HTR-8/SVneo (cell line): ENCODE measurements around the gene SLC39A7.
A peak's percentile ranks its signal among the peaks of the same experiment; 100 is the strongest.

Experiments used
- DNase-seq: peaks from one replicate; pipeline ENCODE4 v3.0.0; 2011; ENCODE audit warnings: low spot score, mixed read lengths; ENCODE audit not compliant: insufficient read length
- FAIRE-seq: peaks from 2 replicates; lab custom pipeline; 2011; peaks lifted over from hg19 to GRCh38; lab: Jason Lieb, UNC

Gene SLC39A7

GRCh38 chr6:33200219-33201146 is at the start of gene SLC39A7, which contains the start of gene RXRB:
Gene SLC39A7, plus strand, starts transcription at chr6:33200867. Its CDS starts 379 bp downstream, at chr6:33201246.
Gene RXRB, minus strand, starts transcription at chr6:33200665. Its CDS starts 189 bp downstream, at chr6:33200476.
- peak; percentile 99 for DNase-seq
- peak; percentile 83 for FAIRE-seq

GRCh38 chr6:33151050-33151449 is 49.6 kb upstream of the SLC39A7 start:
- FAIRE-seq (no peak), DNase-seq (no peak)

- DNase-seq = no peak
- no peak for FAIRE-seq
Observed at GRCh38 chr6:33154349-33154748, 46.3 kb upstream of the SLC39A7 start.

GRCh38 chr6:33156561-33156960 is 44.1 kb upstream of the SLC39A7 start:
- no peak for DNase-seq
- no peak for FAIRE-seq

- FAIRE-seq = no peak
- no peak for DNase-seq
Observed at GRCh38 chr6:33156964-33157363, 43.7 kb upstream of the SLC39A7 start.

GRCh38 chr6:33160096-33160495 is 40.6 kb upstream of the SLC39A7 start:
- DNase-seq (no peak), FAIRE-seq (no peak)

GRCh38 chr6:33160728-33161344 is 39.8 kb upstream of the SLC39A7 start:
- DNase-seq = peak; percentile 82
- FAIRE-seq = peak; percentile 90

GRCh38 chr6:33161354-33162331 is 39.0 kb upstream of the SLC39A7 start:
- peak; percentile 82 for DNase-seq
- peak; percentile 76 for FAIRE-seq

GRCh38 chr6:33163540-33163939 is 37.1 kb upstream of the SLC39A7 start:
- no peak for DNase-seq
- peak; percentile 31 for FAIRE-seq

GRCh38 chr6:33164176-33164575 is 36.5 kb upstream of the SLC39A7 start:
- FAIRE-seq (no peak), DNase-seq (no peak)

GRCh38 chr6:33164665-33165373 is 35.8 kb upstream of the SLC39A7 start:
- FAIRE-seq (no peak), DNase-seq (no peak)

- DNase-seq = no peak
- FAIRE-seq = no peak
Observed at GRCh38 chr6:33165581-33166258, 34.9 kb upstream of the SLC39A7 start.

GRCh38 chr6:33166363-33166762 is 34.3 kb upstream of the SLC39A7 start:
- no peak for DNase-seq
- no peak for FAIRE-seq

GRCh38 chr6:33166811-33167210 is 33.9 kb upstream of the SLC39A7 start:
- no peak for DNase-seq
- no peak for FAIRE-seq

- DNase-seq (no peak), FAIRE-seq (peak; percentile 40)
Observed at GRCh38 chr6:33167374-33168283, 33.0 kb upstream of the SLC39A7 start.

GRCh38 chr6:33168284-33168601 is 32.4 kb upstream of the SLC39A7 start:
- DNase-seq = no peak
- no peak for FAIRE-seq

- DNase-seq (no peak), FAIRE-seq (no peak)
Observed at GRCh38 chr6:33168639-33169038, 32.0 kb upstream of the SLC39A7 start.
